ENCODE measurements around the gene ZFYVE9.

The ZFYVE9 gene

DNA sequence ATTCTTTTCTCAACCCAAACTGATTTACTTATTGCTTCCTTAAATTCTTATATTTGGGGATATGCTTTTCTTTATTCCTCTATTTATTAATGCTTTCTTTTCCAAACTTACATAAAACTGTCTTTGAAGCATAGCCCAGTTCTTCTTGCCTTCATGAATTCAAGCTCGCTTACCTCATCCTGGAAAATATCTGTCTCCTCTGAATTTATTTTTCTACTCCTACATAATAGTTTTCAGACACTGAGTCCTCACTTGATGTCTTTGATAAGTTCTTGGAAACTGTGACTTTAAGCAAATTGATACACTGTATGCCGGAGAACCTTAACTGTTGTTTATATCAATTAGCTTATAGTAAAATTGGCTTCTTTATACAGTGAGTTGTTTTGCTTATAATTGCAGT, 93.8 kb downstream of the ZFYVE9 start:
- no peak overlapping the region for H3K4me3 ChIP-seq (ENCODE audit: low read depth, low read length)
- DNase-seq (ENCODE audit: low read depth), result no peak
- TF ChIP-seq CTCF (IDR thresholded peaks at IDR 0.05; ENCODE audit: low read depth, low read length, missing control alignments), result no peak

DNA sequence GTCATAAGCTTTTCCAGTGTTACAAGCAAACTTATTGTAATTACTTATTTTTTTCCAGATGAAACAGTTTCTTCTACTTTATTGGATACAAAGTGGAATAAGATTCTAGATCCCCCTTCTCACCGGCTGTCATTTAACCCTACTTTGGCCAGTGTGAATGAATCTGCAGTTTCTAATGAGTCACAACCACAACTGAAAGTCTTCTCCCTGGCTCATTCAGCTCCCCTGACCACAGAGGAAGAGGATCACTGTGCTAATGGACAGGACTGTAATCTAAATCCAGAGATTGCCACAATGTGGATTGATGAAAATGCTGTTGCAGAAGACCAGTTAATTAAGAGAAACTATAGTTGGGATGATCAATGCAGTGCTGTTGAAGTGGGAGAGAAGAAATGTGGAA, 95.5 kb downstream of the ZFYVE9 start:
- no peak for DNase-seq (ENCODE audit: low read depth)
- H3K4me3 ChIP-seq (ENCODE audit: low read depth, low read length), result no peak overlapping the region
- TF ChIP-seq CTCF (IDR thresholded peaks at IDR 0.05; ENCODE audit: low read depth, low read length, missing control alignments), result no peak

DNA sequence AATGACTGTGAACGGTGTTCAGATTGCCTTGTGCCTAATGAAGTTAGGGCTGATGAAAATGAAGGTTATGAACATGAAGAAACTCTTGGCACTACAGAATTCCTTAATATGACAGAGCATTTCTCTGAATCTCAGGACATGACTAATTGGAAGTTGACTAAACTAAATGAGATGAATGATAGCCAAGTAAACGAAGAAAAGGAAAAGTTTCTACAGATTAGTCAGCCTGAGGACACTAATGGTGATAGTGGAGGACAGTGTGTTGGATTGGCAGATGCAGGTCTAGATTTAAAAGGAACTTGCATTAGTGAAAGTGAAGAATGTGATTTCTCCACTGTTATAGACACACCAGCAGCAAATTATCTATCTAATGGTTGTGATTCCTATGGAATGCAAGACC, 96.6 kb downstream of the ZFYVE9 start:
- no peak for TF ChIP-seq CTCF (IDR thresholded peaks at IDR 0.05; ENCODE audit: low read depth, low read length, missing control alignments)
- DNase-seq (ENCODE audit: low read depth), result no peak
- no peak overlapping the region for H3K4me3 ChIP-seq (ENCODE audit: low read depth, low read length)

GRCh38 chr1:52238887-52239707, 97.2 kb downstream of the ZFYVE9 start:
- H3K4me3 ChIP-seq (ENCODE audit: low read depth, low read length), result no peak overlapping the region
- no peak for DNase-seq (ENCODE audit: low read depth)
- no peak for TF ChIP-seq CTCF (IDR thresholded peaks at IDR 0.05; ENCODE audit: low read depth, low read length, missing control alignments)

- no peak for DNase-seq (ENCODE audit: low read depth)
- TF ChIP-seq CTCF (IDR thresholded peaks at IDR 0.05; ENCODE audit: low read depth, low read length, missing control alignments), result no peak
- H3K4me3 ChIP-seq (ENCODE audit: low read depth, low read length), result no peak overlapping the region
Observed at GRCh38 chr1:52239708-52240001, 97.8 kb downstream of the ZFYVE9 start.

- TF ChIP-seq CTCF (IDR thresholded peaks at IDR 0.05; ENCODE audit: low read depth, low read length, missing control alignments), result no peak
- DNase-seq (ENCODE audit: low read depth), result no peak
- H3K4me3 ChIP-seq (ENCODE audit: low read depth, low read length), result no peak overlapping the region
Observed at GRCh38 chr1:52240592-52241210, 98.8 kb downstream of the ZFYVE9 start.
